Uterus (tissue), 2 donors: ENCODE data around the gene ZSCAN22.

Experiments
- CTCF ChIP-seq, 4 experiments: fragments of 200-600 bp in 2 of 4; fragments of 450-650 bp in 2 of 4; sonication (generic) in 2 of 4; IDR thresholded peaks; one replicate each; pipeline ENCODE4 v1.5.1; 2016 to 2019; ENCODE audit warnings: antibody characterized with exemption in 4 of 4, mild to moderate bottlenecking in 2 of 4, moderate library complexity in 1 of 4
- POLR2A ChIP-seq, 2 donors: fragments of 450-650 bp; IDR thresholded peaks; one replicate each; pipeline ENCODE4 v1.6.1; 2016; ENCODE audit warnings: antibody characterized with exemption in 2 of 2, mild to moderate bottlenecking in 1 of 2, moderate library complexity in 1 of 2

- TF ChIP-seq CTCF (IDR thresholded peaks at IDR 0.05), result no peak
- no peak for TF ChIP-seq POLR2A (IDR thresholded peaks at IDR 0.05)
Measured at GRCh38 chr19:58277197-58277596, 49.6 kb upstream of the ZSCAN22 start.
